RWPE1 (cell line): ENCODE data around the gene LCP1.
A peak's percentile ranks its signal among the peaks of the same experiment; 100 is the strongest.

Source experiments
- CTCF ChIA-PET: fragments of 350-600 bp; sonication (Branson Sonifier 250); formaldehyde crosslinking; extraction: SDS; loops from one replicate; lab custom pipeline; 2021; lab: Yijun Ruan, JAX
- POLR2A ChIA-PET: fragments of 400-600 bp; formaldehyde crosslinking; extraction: SDS; loops from one replicate; lab custom pipeline; 2020; ENCODE audit warnings: antibody characterized with exemption; ENCODE audit not compliant: low non-redundant PET; lab: Yijun Ruan, JAX
- DNase-seq: peaks from one replicate; pipeline ENCODE4 v3.0.0; 2012; ENCODE audit warnings: low spot score
- H3K27ac ChIP-seq: fragments of 450-650 bp; 2 replicates; pipeline ENCODE4 v1.5.1; 2017
- CTCF ChIP-seq: fragments of 450-650 bp; conservative IDR thresholded peaks from 2 replicates; pipeline ENCODE4 v1.5.1; 2017; ENCODE audit warnings: low read depth, mild to moderate bottlenecking

The LCP1 gene

GRCh38 chr13:46137627-46138317, 44.2 kb downstream of the LCP1 start:
- no peak for DNase-seq
- ChIA-PET CTCF (interaction anchor here (0.7 to 1.6 kb wide), 2 partner anchors 11 to 23 kb away, joined by 4 read pairs; no protein-coding TSS in a partner anchor), POLR2A (no interaction called here)
- H3K27ac ChIP-seq: no peak overlapping the region
- TF ChIP-seq CTCF: no peak

- CTCF ChIA-PET: interaction anchor here (2.1 kb wide), 1 partner anchor 23 kb away, joined by 8 read pairs; no protein-coding TSS in a partner anchor
- H3K27ac ChIP-seq: no peak overlapping the region
- POLR2A ChIA-PET: no interaction called here
- DNase-seq: no peak
- no peak for TF ChIP-seq CTCF
These were observed 45.3 kb downstream of the LCP1 start for GRCh38 chr13:46136688-46137087.

- POLR2A ChIA-PET: no interaction called here
- CTCF ChIA-PET: interaction anchor here (0.5 to 2.1 kb wide), 2 partner anchors 16 to 25 kb away, joined by 3 to 8 read pairs; no protein-coding TSS in a partner anchor
- no peak for TF ChIP-seq CTCF
- peak; percentile 82 for DNase-seq
- H3K27ac ChIP-seq: no peak overlapping the region
These were observed 46.9 kb downstream of the LCP1 start for GRCh38 chr13:46134961-46135522.

GRCh38 chr13:46134494-46134893, 47.5 kb downstream of the LCP1 start:
- no peak for TF ChIP-seq CTCF
- H3K27ac ChIP-seq: no peak overlapping the region
- ChIA-PET CTCF (no interaction called here), POLR2A (no interaction called here)
- DNase-seq: no peak

GRCh38 chr13:46132109-46132508, 49.9 kb downstream of the LCP1 start:
- ChIA-PET CTCF (interaction anchor here (1.1 kb wide), 1 partner anchor 325 kb away, joined by 4 read pairs; no protein-coding TSS in a partner anchor), POLR2A (no interaction called here)
- no peak overlapping the region for H3K27ac ChIP-seq
- no peak for TF ChIP-seq CTCF
- no peak for DNase-seq

- CTCF ChIA-PET: interaction anchor here (1.1 kb wide), 1 partner anchor 324 kb away, joined by 4 read pairs; no protein-coding TSS in a partner anchor
- no peak for TF ChIP-seq CTCF
- DNase-seq: no peak
- H3K27ac ChIP-seq: no peak overlapping the region
- POLR2A ChIA-PET: no interaction called here
These were observed 50.3 kb downstream of the LCP1 start for GRCh38 chr13:46131705-46132104.
